Skin of body (tissue), 2 donors: Measurements from ENCODE around the gene LRCH4. TPM values are rescaled to one million over a fixed set of nuclear protein-coding genes. Genes with fewer than 3 reads are reported as not detected.
A peak's percentile ranks its signal among the peaks of the same experiment; 100 is the strongest.
"Not testable (repeated sequence)": the region's sequence is repeated elsewhere in the genome, so short reads cannot be mapped to it uniquely, and the experiment has no call there.

ENCODE experiments used
- DNase-seq: peaks from one replicate; lab custom pipeline; 2025; lab: John Stamatoyannopoulos, UW
- total RNA-seq: library from RNA; depleted of rRNA; stranded (reverse); fragments of >200 nt; gene quantifications from one replicate; pipeline ENCODE4 v1.2.3, GENCODE V29; 2014

LRCH4 gene
- total RNA-seq, 1 donor from 2014 or later: 13.3 TPM

DNA sequence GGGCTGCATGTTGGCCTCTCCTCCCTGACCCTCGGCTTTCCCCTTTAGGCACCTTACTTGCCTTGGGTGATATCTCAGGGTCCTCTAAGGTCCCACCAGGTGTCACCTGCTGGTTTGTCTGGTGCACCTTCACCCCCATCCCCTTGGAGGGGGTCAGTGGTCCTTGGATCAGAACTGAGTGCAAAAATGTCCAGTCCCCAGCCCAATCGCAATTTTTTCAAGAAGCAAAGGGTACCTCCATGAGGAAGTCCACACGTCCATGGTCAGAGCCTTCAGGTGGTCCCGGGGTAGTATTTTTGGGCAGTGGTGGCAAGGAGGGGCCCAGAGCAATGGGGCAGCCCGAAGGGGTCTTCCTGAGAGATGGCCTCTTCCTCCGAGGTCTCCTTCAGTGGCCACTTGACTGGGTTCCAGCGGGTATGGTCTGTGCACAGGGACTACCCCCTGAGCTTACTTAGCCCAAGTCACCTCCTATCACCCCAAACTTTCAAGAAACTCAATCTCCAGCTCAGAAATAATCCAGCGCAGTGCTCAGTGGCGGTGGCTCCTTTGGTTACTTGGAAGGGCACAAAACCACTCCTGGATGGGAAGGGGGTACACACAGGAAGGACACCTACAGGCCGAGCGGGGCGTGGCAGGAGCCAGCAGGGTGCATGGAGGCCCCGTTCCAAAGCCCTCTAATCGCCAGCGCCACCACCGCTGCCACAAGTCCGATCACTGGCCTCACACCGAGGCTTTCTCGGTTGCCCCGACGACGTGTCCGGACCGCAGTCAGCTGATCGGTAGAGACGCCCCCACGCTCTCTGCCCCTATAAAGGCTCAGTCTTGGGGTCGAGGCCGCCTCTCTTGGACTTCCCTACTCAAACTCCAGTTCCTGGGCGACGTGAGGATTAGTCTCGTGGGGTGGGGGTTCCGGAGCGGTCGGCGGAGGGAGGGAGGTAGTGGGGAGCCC, 16.8 kb downstream of the LRCH4 start:
- no peak for DNase-seq

DNA sequence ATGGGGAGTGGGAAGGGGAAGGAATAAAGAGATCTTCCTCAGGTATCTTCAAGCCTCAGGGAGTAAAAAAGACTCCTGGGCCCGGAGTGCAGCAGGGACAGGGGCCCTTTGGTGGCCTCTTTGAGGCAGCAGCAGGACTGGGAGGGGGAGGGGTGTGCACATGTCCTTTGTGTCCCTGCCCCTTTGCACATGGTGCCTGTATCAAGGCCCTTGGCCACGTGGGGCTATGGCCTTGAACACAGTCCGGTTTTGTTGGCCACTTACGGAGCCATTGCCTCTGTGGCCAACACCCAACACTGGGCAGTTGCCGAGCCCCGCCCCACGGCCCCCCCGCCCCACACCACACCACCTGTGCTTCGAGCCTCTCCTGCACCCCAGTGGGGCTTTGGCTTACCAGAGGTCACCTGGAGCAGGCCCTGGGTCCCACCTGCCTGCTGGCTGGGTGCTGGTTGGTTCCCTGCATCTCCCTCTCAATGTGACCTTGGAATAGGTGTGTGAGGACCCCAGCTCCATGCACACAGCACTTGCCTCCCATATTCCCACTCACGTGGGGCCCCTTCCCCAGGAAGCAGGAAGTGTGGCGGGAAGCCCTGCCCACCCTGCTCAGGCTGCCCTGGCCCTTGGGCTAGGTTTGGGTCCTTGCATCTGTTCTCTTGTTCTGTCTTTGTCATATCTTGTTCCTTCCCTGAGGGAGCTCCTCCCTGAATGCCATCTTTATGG, 17.6 kb downstream of the LRCH4 start:
- no peak for DNase-seq

DNA sequence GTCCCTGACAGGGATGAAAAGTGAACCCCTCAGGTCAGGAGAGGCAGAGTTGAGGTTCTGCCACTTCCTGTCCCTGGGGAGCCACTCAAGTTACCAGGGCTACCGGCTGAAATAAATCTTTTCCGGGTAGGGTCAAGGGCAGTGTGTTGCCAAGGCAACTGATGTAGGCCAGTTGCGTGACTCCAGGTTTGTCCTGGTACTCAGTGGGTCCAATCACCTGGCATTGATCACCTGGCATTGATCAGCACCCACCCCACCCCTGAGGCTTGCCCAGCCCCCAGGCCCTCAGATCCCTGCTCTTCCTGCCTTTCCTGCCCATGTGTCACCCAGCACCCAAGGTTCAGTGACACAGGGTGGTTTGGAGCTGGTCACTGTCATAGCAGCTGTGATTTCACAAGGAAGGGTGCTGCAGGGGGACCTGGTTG, 18.2 kb downstream of the LRCH4 start:
- DNase-seq: no peak

DNA sequence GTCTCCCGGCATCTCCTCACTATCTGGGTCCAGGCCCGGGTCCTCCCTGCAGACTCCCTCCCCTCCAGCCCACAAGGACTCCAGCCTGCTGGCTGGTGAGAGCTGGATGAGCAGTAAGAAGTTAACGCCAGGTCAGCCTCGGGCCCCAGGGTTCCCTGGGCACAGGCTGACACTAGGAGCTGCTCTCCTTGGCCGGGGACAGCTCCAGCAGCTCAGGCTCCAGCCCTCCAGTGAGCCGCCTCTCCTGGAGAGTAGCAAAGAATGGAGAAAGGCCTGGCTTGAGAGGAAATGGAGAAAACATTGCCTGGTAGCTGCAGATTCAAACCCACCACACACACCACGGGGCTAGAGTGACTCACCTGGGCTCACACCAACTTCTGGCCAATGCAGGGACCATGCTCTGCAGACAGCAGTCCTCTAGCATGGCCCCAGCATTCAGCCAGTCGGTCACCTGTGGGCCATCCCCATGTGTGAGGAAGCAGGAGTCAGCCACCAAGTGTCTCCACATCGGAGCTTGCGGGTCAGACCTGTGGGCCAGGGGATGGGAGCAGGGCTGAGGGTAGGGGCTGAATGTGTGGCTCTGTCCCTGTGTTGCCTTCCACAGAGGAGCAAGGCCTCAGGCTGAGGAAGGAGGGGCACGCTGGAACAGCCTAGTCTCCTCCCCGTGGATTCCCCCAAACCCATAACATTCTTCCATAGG, 18.7 kb downstream of the LRCH4 start:
- DNase-seq: no peak

DNA sequence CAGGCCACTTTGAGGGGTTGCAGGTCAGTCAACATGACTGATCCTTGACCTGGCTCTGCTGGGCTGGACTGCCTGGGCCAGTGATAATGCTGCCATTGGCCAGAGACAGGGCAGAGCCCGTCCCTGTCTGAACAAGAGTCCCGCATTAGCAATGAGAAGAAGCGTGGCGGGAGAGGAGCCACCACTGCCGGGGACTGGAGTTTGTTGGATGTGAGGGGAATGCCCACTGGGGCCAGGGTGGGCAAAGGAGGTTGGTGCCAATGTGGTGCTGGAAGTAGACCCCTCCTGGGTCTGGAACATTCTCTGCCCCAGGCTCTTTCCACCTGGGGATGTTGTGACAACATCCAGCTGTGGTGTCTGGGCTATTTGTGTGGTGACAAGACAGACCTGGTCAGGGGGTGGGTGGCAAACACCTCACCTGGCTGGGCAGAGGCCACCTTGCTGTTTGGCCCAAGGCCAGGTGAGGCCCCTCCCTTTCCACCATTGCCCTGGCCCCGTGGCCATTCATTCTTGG, 19.9 kb downstream of the LRCH4 start:
- DNase-seq: no peak

DNA sequence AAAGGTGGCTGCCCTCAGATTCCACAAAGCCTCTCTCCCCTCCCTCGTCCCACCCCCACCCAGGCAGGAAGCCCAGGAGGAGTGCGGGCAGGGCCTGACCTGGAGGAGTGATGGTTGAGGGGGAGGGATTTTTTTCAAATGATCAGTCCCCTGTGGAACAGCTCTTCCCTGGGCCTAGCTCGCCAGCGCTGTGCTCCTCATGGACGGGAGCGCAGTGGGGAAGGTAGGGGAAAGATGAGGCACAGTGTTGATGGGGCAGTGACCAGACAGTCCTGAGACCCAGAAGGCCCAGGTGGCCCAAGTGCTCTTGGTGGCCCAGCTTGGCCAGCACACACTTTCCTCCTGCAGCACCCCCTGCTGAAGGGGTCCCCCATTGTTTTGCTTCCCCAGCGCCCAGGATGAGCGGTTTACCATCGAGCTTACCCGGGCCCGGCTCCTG, 20.8 kb downstream of the LRCH4 start:
- no peak for DNase-seq

DNA sequence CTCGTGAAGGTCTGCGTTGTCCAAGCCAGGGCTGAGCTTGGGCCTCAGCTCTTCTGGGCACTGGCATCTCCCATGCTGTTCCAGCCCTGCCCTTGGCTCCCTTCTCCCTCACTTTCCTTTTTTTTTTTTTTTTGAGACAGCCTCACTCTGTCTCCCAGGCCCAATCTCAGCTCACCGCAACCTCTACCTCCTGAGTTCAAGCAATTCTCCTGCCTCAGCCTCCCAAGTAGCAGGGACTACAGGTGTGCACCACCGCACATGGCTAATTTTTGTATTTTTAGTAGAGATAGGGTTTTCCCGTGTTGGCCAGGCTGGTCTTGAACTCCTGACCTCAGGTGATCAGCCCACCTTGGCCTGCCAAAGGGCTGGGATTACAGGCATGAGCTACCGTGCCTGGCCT, 21.5 kb downstream of the LRCH4 start:
- not testable (repeated sequence) for DNase-seq

DNA sequence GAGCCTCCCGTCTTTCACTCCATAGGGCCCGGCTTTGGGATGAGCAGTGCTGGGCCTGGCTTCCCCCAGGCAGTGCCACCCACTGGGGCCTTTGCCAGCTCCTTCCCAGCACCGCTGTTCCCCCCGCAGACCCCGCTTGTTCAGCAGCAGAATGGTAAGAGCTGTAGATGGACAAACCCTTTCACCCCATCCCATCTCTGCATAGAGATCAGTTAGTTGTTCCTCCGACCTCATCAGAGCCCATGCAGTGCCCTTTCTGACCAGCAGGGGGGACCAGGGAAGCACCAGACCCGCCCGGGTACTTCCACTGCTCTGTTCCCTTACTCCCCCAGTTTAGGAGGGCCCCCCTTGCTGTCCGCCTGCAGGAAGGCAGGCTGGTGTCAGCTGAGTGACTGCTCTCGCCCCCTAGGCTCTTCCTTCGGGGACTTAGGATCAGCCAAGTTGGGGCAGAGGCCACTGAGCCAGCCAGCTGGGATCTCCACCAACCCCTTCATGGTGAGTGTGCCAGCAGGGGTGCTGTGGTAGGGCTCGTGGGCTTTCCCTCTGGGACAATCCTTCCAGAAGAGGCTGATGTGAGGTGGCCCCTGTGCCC, 22.0 kb downstream of the LRCH4 start:
- DNase-seq: peak; percentile 17

DNA sequence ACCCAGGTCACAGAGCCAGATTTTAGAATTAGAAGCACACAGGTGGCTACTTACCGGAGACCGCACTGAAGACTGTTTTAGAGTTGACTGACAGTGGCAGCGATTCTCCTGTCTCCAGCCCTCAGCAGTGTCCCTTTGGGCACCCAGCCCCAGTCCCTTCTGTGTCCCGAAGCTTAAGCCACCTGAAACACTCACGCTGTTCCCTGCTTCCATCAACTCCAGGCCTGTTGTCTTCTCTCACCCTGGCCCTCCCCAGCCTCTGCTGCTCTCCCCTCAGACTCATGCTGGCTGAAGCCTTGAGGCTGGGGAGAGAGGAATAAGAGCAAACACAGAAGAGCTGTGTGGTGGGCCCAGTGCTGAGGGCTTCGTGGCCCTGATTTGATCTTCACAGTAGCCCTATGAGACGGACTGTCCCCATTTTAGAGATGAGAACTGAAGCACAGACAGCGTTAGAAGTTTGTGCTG, 22.8 kb downstream of the LRCH4 start:
- no peak for DNase-seq

DNA sequence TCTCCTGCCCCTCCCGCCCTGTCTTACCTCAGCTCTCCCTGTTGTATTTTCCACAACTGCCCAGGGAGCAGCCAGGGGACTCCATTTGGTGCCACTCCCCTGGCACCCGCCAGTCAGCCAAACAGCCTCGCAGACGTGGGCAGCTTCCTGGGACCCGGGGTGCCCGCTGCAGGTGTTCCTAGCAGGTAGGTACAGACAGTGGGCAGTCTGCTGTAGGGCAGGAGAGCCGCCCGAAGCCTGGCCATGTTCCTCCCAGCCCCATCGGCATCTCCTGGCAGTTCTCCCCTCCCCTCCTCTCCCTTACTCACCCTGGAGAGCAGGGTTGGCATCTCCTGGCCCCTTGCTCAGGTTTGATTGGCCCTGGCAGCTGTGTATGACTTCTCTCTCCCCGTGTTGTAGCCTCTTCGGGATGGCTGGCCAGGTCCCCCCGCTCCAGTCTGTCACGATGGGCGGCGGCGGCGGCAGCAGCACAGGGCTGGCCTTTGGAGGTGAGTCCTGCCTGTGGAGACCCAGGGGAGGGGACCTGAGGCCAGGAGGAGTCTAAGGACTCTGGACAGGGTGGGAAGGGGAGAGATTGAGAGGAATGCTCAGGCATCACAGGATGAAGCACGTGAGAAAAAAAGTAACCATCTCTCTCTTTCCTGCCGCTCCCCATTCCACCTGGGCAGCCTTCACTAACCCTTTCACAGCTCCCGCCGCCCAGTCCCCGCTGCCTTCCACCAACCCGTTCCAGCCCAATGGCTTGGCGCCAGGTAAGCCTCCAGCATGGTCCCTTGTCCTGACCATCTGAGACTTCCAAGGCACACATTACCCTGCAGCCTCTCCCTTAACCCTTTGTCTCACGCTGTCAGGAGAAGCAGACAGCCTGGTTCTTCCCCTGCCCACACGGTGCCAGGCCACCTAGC, 23.5 kb downstream of the LRCH4 start:
- DNase-seq: no peak

DNA sequence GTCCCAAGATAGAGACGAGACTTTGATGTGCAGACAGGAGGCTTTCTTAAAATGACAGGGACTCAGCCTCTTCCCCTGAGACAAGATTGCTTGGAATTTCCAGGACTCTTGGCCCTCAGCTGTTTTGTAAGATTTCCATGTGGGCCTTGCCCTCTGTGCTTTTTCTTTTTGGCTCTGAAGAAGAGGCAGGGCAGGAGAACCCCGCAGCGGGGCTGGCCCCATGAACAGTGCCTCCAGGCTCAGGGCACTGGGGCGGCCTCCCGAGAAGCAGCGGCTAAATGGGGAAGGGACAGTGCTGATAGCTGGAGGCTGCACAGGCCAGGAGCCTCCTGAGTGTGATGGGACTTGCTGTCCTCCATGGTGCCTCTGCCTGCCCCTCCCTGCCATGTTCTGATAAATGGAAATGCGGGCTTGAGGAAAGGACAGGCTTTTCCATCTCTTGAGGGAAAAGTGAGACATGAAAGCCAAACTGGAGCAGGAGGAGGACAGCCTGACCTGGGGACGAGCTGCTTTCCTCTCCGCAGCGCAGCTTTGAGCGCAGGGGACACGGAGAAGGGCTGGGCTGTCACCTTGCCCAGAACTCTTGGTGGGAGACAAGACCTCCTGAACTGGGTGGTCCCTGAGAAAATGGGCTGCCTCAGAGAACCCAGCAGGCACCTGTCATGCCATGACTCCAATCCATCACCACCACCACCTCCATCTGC, 24.3 kb downstream of the LRCH4 start:
- DNase-seq: no peak

DNA sequence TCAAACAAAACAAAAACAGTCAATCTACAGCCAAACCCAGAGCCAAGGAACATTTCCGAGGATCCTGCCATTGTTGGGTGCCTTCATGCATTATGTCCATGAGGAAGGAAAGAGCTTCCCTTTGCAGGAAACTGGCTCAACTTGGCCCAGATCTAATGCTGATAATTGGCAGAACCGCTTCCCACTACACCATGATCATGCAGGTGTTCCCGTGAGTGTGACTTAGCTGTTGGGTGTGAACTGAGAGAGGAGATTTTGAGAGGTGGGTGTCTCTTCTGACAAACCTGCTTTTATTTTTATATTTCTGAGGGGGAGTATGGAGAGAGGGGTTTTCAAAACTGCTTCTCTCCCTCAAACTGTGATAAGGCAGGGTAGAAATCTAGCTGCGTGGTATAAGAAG, 26.8 kb downstream of the LRCH4 start:
- no peak for DNase-seq

DNA sequence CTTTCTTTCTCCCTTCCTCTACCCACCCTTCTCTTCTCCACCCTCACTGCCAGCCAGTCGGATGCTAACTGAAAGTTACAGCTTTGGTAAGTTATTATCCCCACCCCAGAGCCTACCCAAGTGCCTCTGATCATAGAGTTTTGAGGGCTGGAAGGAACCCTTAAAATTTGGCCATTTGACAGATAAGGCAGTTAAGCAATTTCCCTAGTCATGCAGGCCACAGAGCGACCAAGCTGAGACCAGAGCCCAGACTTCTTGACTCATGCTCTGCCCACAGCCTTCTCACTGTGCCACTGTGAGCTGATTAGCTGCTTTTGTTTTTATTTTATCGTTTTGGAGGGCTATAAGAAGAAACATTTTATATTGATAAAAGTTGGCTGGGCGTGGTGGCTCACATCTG, 29.4 kb downstream of the LRCH4 start:
- no peak for DNase-seq

DNA sequence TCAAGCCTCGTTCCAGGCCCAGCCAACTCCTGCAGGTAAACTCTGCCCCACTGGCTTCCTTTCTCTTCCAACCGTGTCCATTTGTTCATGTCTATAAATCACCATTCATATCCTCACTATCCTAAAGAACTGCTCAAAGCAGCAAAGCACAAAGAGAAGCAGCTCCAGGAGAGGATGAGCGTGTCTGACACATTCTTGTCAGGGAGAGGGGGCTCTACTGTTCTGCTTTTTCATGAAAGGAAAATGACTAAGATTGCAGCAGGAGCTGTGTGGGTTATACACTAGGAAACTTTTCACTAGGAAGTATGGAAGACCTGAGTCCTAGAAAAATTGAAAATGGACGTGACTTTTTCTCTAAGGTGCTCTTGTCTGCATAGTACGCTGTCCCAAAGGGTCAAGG, 30.2 kb downstream of the LRCH4 start:
- no peak for DNase-seq

DNA sequence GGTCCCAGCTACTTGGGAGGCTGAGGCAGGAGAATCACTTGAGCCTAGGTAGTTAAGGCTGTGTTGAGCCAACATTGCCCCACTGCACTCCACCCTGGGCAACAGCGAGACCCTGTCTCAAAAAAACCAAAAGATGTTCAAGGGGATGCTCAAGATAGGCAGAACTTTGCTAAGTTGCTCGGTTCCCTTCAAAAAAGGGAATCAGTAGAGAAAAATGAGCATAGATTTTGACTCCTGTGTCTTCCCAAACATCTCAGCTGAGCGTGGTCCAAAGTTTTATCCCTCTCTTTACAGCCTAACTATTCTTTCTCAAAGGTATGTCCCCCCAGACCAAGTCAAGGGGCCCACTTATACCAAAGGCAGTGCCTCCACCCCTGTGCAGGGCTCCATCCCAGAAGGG, 32.9 kb downstream of the LRCH4 start:
- DNase-seq: no peak

DNA sequence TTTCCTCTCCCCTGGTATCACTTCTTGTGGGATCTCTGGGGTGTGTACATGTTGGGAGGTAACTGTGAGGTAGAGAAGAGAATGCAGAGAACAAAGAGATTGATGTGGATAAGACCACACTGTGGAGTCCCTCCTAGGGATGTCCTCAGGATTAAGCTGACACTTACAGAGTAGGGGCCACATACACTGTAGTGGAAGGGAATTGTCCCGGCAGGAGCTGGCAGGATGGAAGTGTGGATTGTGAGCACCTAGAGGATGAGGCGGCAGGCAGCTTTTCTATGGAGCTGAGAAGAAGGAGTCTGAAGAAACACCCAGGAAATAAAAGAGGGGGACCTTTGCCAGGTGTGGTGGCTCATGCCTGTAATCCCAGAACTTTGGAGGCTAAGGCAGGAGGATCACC, 33.4 kb downstream of the LRCH4 start:
- DNase-seq: no peak

DNA sequence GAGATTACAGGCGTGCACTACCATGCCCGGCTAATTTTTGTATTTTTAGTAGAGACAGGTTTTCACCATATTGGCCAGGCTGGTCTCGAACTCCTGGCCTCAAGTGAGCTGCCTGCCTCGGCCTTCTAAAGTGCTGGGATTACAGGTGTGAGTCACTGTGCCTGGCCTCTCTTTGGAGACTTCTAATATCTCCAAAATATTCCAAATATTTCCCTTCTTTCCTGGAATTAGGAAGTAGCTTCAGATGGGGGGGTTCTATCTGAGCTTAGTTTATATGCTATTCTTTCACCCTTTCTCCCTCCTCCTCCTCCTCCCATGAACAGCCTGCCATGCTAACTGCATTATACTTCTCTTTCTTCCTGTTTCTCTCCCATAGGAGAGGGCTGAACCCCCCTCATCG, 37.5 kb downstream of the LRCH4 start:
- not testable (repeated sequence) for DNase-seq

DNA sequence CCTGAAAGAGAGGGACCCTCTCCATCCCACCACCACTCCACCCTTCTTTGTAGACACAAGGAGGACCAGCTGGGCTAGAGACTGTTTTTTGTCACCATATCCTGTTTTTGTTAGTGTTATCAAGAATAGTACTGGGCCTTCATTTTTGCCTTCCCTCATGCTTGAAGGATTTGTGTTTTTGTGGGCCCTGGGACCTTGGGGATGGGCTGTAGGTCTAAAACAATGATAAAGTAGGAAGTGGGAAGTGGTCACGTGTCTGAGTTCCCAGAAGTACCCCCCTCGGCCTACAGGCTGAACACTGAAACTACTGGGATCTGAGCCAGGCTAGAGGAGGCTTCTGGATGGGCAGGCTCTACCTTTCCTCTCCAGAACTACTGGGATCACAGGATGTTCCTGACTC, 38.1 kb downstream of the LRCH4 start:
- peak; percentile 4 for DNase-seq
